H1 (cell line): ENCODE measurements around the gene MZF1. TPM values are rescaled to one million over a fixed set of nuclear protein-coding genes. Genes with fewer than 3 reads are reported as not detected.
A peak's percentile ranks its signal among the peaks of the same experiment; 100 is the strongest.

Experiments used
- ATF3 ChIP-seq: IDR thresholded peaks from 2 replicates; pipeline ENCODE4 v1.6.1; 2011; ENCODE audit warnings: low read depth, mild to moderate bottlenecking, low read length; ENCODE audit not compliant: insufficient read depth
- BACH1 ChIP-seq: IDR thresholded peaks from 2 replicates; pipeline ENCODE4 v1.6.1; 2012; ENCODE audit warnings: low read length, improper control_type of control experiment
- BCL11A ChIP-seq, 2 experiments: IDR thresholded peaks; one replicate each; pipeline ENCODE4 v1.6.1; 2011; ENCODE audit warnings: low read depth in 2 of 2, low read length in 2 of 2, mild to moderate bottlenecking in 2 of 2
- BRCA1 ChIP-seq: IDR thresholded peaks from 2 replicates; pipeline ENCODE4 v1.6.1; 2012; ENCODE audit warnings: low read depth, low read length, improper control_type of control experiment
- CHD1 ChIP-seq: IDR thresholded peaks from 2 replicates; pipeline ENCODE4 v1.6.1; 2012; ENCODE audit warnings: low read depth, low read length, improper control_type of control experiment
- CHD7 ChIP-seq: fragments of 300-600 bp; sonication (generic); IDR thresholded peaks from 2 replicates; pipeline ENCODE4 v1.7.1; 2012; ENCODE audit warnings: low read length, moderate library complexity, mild to moderate bottlenecking, inconsistent platforms; ENCODE audit not compliant: insufficient replicate concordance
- GABPA ChIP-seq: IDR thresholded peaks from 2 replicates; pipeline ENCODE4 v1.6.1; 2011; ENCODE audit warnings: mild to moderate bottlenecking, low read length, moderate library complexity, borderline replicate concordance; ENCODE audit not compliant: insufficient read depth
- PHF8 ChIP-seq: fragments of 200-600 bp; sonication (generic); conservative IDR thresholded peaks from 2 replicates; pipeline ENCODE4 v1.7.1; 2012; ENCODE audit warnings: low read depth, mild to moderate bottlenecking, inconsistent platforms, low read length, moderate library complexity
- SAP30 ChIP-seq: fragments of 300-600 bp; sonication (generic); IDR thresholded peaks from 2 replicates; pipeline ENCODE4 v1.7.1; 2012; ENCODE audit warnings: low read length, moderate library complexity, mild to moderate bottlenecking, inconsistent platforms; ENCODE audit not compliant: insufficient read depth, insufficient replicate concordance
- SRF ChIP-seq: IDR thresholded peaks from 2 replicates; pipeline ENCODE4 v1.6.1; 2011; ENCODE audit warnings: mild to moderate bottlenecking, low read depth, low read length, moderate library complexity
- TAF1 ChIP-seq: IDR thresholded peaks from 2 replicates; pipeline ENCODE4 v1.6.1; 2011; ENCODE audit warnings: mild to moderate bottlenecking, low read depth, low read length
- ZNF274 ChIP-seq: IDR thresholded peaks from 2 replicates; pipeline ENCODE4 v1.7.0; 2012; ENCODE audit warnings: low read length, borderline replicate concordance; ENCODE audit errors: extremely low read depth
- polyA plus RNA-seq, 7 experiments: library from polyadenylated mRNA; depleted of rRNA in 3 of 7; stranded (reverse) in 5 of 7; unstranded in 2 of 7; fragments of >200 nt in 5 of 7; fragments of 200-250 nt in 2 of 7; gene quantifications; 1 replicate in 5 of 7; 2 replicates in 1 of 7; 4 replicates in 1 of 7; pipeline versions ENCODE4 v1.2.1 to v1.2.3, GENCODE V29; 2011 to 2013; ENCODE audit warnings: missing spikeins in 2 of 7, mixed read lengths in 2 of 7
- total RNA-seq: library from RNA; stranded (reverse); fragmentation: NEBNext Ultra II Directional; extraction: Animal tissue kit (Norgen Biotek cat#: 25700); gene quantifications from 2 replicates; pipeline ENCODE4 v1.2.1, GENCODE V29; 2021

MZF1 gene
- total and polyA plus RNA-seq, 2 of the 8 experiments (the other 6 are each of a cell fraction or from before 2014, with no cell fraction given) = 15.2 to 25.0 TPM

- TF ChIP-seq ZNF274 = no peak
- peak; percentile 55; the same call in 1 of the 2 replicates for TF ChIP-seq TAF1
- no peak for TF ChIP-seq ATF3
- no peak for TF ChIP-seq BCL11A (IDR thresholded peaks at IDR 0.05; ENCODE audit: low read depth in 2 of 2, low read length in 2 of 2)
- TF ChIP-seq BACH1 = no peak
- TF ChIP-seq CHD7 = no peak
- no peak for TF ChIP-seq GABPA
- no peak for TF ChIP-seq BRCA1
- TF ChIP-seq SAP30 = peak; percentile 68
- no peak for TF ChIP-seq CHD1
- TF ChIP-seq SRF = no peak
- TF ChIP-seq PHF8 = no peak
Measured at GRCh38 chr19:58519087-58519354, 54.1 kb downstream of the MZF1 start (continued).
